GM19395 (cell line): ENCODE results near the gene OPHN1.
A peak's percentile ranks its signal among the peaks of the same experiment; 100 is the strongest.

ENCODE experiments used
- ATAC-seq: cut with Tn5 transposase; IDR thresholded peaks from one replicate; pipeline ENCODE4 v1.9.1; 2021; ENCODE audit warnings: mild to moderate bottlenecking, moderate library complexity; ENCODE audit not compliant: unreplicated experiment

OPHN1 gene

DNA sequence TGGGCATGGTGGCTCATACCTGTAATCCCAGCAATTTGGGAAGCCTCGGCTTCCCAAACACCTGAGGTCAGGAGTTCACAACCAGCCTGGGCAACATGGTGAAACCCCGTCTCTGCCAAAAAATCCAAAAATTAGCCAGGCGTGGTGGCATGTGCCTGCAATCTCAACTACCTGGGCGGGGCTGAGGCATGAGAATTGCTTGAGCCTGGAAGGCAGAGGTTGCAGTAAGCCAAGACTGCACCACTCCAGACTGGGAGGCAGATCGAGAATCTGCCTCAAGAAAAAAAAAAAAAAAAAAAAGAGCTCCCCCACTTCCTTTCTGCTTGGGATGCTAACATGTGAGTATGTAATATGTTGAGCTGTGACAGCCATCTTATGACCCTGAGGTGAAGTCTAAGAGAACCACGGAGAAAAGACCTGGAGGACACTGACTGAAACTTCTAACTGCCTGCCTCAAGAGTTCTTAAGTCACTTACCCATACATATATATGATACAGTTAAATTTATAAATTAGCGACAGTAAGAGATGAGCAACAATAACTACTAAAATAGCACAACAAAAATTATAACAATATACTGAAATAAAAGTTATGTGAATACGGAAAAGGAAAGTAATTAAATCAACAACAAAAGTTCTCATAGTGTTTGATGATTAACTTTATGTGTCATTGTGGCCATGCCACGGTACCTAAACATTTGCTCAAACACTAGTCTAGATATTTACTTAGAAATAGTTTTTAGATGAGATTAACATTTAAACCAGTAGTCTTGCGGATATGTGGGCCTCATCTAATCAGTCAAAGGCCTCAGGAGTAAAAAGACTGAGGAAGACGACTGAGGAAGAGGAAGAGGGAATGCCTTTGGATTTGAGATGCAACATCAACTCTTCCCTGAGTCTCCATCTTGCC lies 178.3 kb downstream of the OPHN1 start:
- no peak for ATAC-seq

DNA sequence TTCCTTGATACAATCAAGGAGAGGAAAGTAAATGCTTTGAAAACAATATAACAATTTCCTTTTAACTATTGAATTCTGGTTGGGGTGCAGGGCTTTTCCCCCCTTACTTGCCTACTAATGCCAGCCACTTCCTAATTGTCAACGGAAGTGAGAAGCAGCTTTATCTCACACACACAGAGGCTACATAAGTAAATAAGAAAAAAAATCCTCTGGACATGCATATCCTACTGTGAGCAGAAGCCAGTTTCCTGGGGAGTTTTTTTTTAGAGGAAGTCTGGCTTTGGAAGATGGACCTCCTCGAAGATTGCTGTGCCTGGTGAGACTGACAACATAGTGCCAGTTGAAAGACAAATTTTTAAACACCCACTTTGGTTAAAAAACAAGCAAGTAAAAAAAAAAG lies 180.6 kb downstream of the OPHN1 start:
- no peak for ATAC-seq

GRCh38 chrX:68249903-68250302 lies 183.4 kb downstream of the OPHN1 start:
- ATAC-seq = no peak

GRCh38 chrX:68249401-68249831 lies 183.9 kb downstream of the OPHN1 start:
- ATAC-seq = no peak

DNA sequence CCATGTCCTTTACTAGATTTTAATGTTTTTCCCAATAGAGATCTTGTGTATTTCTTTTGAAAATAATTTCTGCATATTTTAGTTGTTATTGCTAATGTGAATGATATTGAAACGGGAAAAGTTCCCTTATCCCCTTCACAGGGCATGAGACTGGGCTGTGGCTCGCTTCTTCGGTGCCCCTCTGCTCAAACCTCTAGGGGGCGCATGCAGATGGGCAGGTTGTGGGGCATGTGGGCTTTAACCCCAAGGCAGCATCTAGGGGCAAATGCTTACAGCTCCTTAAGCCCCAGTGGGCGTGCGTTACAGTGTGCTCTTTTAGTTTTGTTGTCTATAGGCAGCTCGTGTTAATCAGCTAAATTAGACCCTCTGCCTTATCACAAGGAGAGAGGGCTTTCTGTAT lies 194.7 kb downstream of the OPHN1 start:
- ATAC-seq = no peak

- ATAC-seq = no peak
These were observed 199.0 kb downstream of the OPHN1 start for GRCh38 chrX:68234171-68234910.

GRCh38 chrX:68232206-68232605 lies 201.1 kb downstream of the OPHN1 start:
- ATAC-seq = no peak

DNA sequence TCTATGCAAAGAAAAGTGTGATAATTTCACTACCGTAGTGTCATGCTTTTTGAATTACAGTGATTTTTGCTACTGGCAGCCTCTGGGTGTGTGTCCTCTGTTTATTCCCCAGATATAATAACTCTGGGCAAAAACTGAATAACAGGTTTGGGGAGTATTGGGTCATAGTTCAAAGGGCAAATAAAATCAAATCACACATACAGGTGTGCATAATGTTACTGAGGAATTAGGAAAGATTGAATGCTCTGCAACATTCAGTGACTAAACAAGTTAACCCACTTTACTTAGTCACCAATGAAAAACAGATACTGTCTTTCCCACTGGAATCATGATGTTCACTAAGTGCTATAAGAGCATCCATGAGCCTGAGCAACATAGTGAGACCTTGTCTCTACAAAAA lies 224.3 kb downstream of the OPHN1 start:
- no peak for ATAC-seq

GRCh38 chrX:68204521-68205038 lies 228.7 kb downstream of the OPHN1 start:
- no peak for ATAC-seq

DNA sequence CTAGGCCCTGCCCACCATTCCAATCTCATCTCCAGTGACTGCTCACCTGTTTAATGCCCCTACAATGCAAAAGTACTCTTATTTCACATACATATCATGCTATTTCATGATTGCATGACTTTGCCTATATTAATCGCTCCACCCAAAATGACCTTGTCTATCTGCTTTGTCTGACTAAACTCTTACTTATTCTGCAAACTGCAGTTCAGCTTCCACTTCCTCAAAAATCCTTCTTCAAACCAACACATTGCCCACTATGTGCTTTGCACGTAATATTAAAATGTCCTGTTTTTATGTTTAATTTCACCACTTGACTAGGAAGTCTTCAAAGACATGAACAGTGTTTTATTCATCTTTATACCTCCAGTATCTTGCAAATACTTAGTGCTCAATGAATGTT lies 229.6 kb downstream of the OPHN1 start:
- no peak for ATAC-seq

DNA sequence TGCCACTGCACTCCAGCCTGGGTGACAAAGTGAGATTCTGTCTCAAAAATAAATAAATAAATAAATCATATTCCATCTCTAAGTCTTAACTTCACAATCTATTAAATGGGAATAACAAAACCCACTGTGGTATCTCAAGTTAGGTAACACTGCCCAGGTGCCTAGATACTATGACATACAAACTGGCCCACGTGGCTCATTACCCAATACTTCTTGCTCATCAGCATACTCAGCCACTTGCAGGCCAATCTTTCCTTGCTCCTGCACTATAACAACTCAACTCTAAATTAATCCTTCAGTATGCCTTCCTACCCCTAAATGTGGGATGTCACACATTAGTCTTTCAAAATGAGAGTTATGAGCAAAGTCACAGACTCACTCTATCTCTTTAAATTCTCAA lies 230.1 kb downstream of the OPHN1 start:
- no peak for ATAC-seq

- no peak for ATAC-seq
These were observed 234.0 kb downstream of the OPHN1 start for GRCh38 chrX:68199062-68199848.

- ATAC-seq = peak; percentile 89
These were observed 236.1 kb downstream of the OPHN1 start for GRCh38 chrX:68196939-68197791.

- ATAC-seq = no peak
These were observed 237.7 kb downstream of the OPHN1 start for GRCh38 chrX:68195561-68195960.

DNA sequence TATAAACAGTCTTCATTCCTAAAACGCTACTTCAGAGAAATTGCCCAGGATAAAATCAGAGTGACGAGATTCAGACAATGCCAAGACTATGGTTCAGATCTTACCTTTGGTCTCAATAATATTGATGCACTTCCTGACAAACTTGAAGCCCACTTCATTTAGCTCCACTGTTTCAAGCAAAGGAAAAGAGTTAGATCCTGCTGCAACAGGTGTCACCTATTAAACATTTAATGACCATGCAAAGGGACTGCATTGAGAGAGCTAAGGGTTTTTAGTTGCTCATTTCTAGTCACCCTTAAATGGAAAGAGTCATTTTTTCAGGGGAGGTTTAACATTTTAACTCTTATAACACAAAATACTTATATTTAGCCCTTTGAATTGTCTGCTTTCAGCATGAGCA lies 239.5 kb downstream of the OPHN1 start:
- ATAC-seq = no peak

GRCh38 chrX:68193234-68193633 lies 240.1 kb downstream of the OPHN1 start:
- no peak for ATAC-seq

DNA sequence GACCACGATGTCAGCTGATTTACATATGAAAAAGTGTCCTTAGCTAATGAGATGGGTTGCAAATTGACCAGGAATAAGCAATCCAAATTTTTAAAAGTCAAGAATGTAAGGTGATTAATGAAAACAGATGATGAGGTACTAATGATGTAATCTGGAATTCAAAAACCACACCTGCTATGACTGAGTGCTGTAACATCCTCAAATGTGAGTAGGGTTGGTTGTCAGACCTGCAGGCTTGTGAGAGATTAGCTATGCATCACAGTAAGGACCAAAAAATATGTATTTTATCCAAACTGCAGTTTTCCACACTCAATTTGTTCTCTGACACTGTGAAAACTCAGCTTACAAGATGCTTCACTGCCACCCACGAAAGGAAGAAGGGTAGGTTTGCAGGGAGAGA lies 242.5 kb downstream of the OPHN1 start:
- no peak for ATAC-seq

DNA sequence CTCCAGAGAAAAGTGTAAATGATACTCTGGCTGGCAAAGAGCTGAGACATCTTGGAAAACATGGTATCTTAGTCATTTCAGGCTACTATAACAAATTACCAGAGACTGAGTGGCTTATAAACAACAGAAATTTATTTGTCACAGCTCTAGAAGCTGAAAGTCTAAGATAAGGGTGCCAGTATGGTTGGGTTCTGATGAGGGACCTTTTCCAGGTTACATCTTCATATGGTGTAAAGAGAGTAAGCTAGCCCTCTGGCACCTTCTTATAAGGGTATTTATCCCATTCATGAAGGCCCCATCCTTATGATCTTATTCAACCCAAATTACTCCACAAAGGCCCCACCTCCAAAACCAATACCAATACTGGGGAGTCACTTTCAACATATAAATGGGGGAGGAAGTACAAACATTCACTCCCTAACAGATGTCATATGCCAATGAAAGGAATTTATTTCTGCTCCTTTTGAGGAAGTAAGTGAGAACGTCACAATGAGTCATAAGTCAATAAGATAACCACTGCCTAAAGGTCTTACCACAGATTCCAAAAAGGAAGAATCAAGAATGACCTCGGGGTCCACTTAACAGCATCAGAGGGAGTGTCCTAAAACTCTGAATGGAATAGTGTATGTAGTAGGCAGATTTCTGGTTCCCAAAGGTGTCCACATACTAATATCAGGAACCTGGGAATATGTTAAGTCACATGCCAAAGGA lies 246.6 kb downstream of the OPHN1 start:
- no peak for ATAC-seq

DNA sequence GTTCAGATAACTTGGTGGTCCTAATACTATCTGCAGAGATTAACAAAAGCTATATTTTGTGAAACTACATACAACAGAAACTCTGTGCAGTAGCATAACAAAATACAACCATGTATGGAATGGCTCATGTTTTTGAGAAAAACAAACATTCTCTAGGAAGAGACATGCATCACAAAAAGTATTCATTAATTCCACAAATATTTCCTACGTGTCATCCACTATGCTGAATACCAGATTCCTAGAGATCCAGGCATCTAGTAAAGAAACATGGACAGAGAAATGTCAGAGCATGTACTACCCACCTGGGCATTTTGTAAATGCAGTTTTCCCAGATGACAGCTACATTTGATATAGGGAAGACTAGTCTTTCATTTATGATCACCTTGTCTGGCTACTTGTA lies 248.1 kb downstream of the OPHN1 start:
- no peak for ATAC-seq
